Endothelial cell of umbilical vein (primary cell): Measurements from ENCODE around the gene CNTF. TPM values are rescaled to one million over a fixed set of nuclear protein-coding genes. Genes with fewer than 3 reads are reported as not detected.

Experiments
- BruUV-seq: library from RNA; stranded (reverse); fragments of 400-500 nt; replicated peaks from 2 replicates; lab custom pipeline; 2021; lab: Mats Ljungman, UMichigan
- CTCF ChIA-PET: fragments of 300-600, 350-600 bp; sonication (Branson Sonifier 250); formaldehyde crosslinking; loops from one replicate; lab custom pipeline; 2021; ENCODE audit warnings: antibody characterized with exemption, inconsistent platforms; lab: Charles Lee
- POLR2A ChIA-PET: fragments of 300-600, 350-600 bp; sonication (Branson Sonifier 250); formaldehyde crosslinking; loops from one replicate; lab custom pipeline; 2021; ENCODE audit warnings: antibody characterized with exemption, inconsistent platforms; lab: Charles Lee
- DNase-seq: peaks from one replicate; pipeline ENCODE4 v3.0.0-alpha.2; 2011; ENCODE audit warnings: low read depth, low spot score
- FAIRE-seq: peaks from 2 replicates; lab custom pipeline; 2011; peaks lifted over from hg19 to GRCh38; lab: Jason Lieb, UNC
- H2AFZ ChIP-seq: 2 replicates; pipeline ENCODE4 v1.6.0; 2012; ENCODE audit warnings: low read depth, low read length, control low read depth, inconsistent platforms
- H3K27ac ChIP-seq: 2 replicates; pipeline ENCODE4 v1.5.1; 2011; ENCODE audit warnings: low read depth, mild to moderate bottlenecking, control low read depth, low read length, moderate library complexity; ENCODE audit not compliant: insufficient read depth
- H3K27me3 ChIP-seq, 2 experiments: 2 replicates each; pipeline versions ENCODE4 v1.6.0 to v1.6.1; 2011; ENCODE audit warnings: low read length in 2 of 2, mixed read lengths in 1 of 2; ENCODE audit not compliant: control insufficient read depth in 2 of 2, insufficient read depth in 2 of 2
- H3K36me3 ChIP-seq, 2 experiments: 2 replicates in 1 of 2; 3 replicates in 1 of 2; pipeline ENCODE4 v1.5.1; 2011; ENCODE audit warnings: low read length in 2 of 2, mild to moderate bottlenecking in 1 of 2, moderate library complexity in 1 of 2; ENCODE audit not compliant: control insufficient read depth in 2 of 2, insufficient read depth in 2 of 2; ENCODE audit errors: extremely low read depth in 1 of 2
- H3K4me1 ChIP-seq: 3 replicates; pipeline ENCODE4 v1.5.1; 2011; ENCODE audit warnings: mild to moderate bottlenecking, low read length; ENCODE audit not compliant: control insufficient read depth, insufficient read depth; ENCODE audit errors: extremely low read depth
- H3K4me2 ChIP-seq: 2 replicates; pipeline ENCODE4 v1.6.1; 2011; ENCODE audit warnings: low read length, control low read depth, mixed read lengths; ENCODE audit not compliant: insufficient read depth
- H3K4me3 ChIP-seq, 3 experiments: fragments of 200-600 bp in 1 of 3; sonication (generic), shearing (Covaris generic) in 1 of 3; replicated peaks in 1 of 3; 2 replicates each; pipeline ENCODE4 v1.5.1; 2011 to 2016; ENCODE audit warnings: control low read depth in 3 of 3, low read length in 3 of 3, mild to moderate bottlenecking in 2 of 3, inconsistent platforms in 1 of 3, low read depth in 1 of 3, moderate library complexity in 1 of 3; ENCODE audit not compliant: insufficient read depth in 1 of 3
- H3K79me2 ChIP-seq: 2 replicates; pipeline ENCODE4 v1.6.0; 2012; ENCODE audit warnings: low read length, inconsistent platforms; ENCODE audit not compliant: control insufficient read depth, insufficient read depth
- H3K9ac ChIP-seq: replicated peaks from 2 replicates; pipeline ENCODE3; 2011; ENCODE audit warnings: low read length, control low read depth; ENCODE audit not compliant: insufficient read depth; ENCODE audit errors: extremely low read depth
- H3K9me1 ChIP-seq: replicated peaks from 3 replicates; pipeline ENCODE4 v1.6.0; 2011; ENCODE audit warnings: mild to moderate bottlenecking, low read length; ENCODE audit not compliant: control insufficient read depth, insufficient read depth; ENCODE audit errors: extremely low read depth
- H3K9me3 ChIP-seq: replicated peaks from 2 replicates; pipeline ENCODE4 v1.5.1; 2012; ENCODE audit warnings: low read length, inconsistent platforms; ENCODE audit not compliant: control insufficient read depth, insufficient read depth
- H4K20me1 ChIP-seq: replicated peaks from 2 replicates; pipeline ENCODE3; 2011; ENCODE audit warnings: mild to moderate bottlenecking, low read length; ENCODE audit not compliant: control insufficient read depth, insufficient read depth; ENCODE audit errors: extremely low read depth
- CTCF ChIP-seq, 2 donors: IDR thresholded peaks; 1 replicate in 1 of 2; 2 replicates in 1 of 2; pipeline ENCODE4 v1.5.1; 2011; ENCODE audit warnings: low read length in 2 of 2, mild to moderate bottlenecking in 2 of 2, moderate library complexity in 2 of 2, control low read depth in 1 of 2, inconsistent platforms in 1 of 2, low read depth in 1 of 2; ENCODE audit not compliant: insufficient read depth in 1 of 2; ENCODE audit errors: extremely low read depth in 1 of 2
- EZH2 ChIP-seq: IDR thresholded peaks from 2 replicates; pipeline ENCODE4 v1.6.1; 2012; ENCODE audit warnings: borderline replicate concordance, low read depth, mild to moderate bottlenecking, moderate library complexity, low read length, inconsistent platforms; ENCODE audit not compliant: severe bottlenecking
- FOS ChIP-seq: IDR thresholded peaks from 2 replicates; pipeline ENCODE4 v1.6.1; 2011; ENCODE audit warnings: mild to moderate bottlenecking, low read length, moderate library complexity, borderline replicate concordance; ENCODE audit not compliant: insufficient read depth
- GATA2 ChIP-seq: IDR thresholded peaks from 2 replicates; pipeline ENCODE4 v1.7.0; 2011; ENCODE audit warnings: low read depth, mild to moderate bottlenecking, moderate library complexity, mixed read lengths, low read length; ENCODE audit not compliant: insufficient read length, insufficient read depth
- JUN ChIP-seq: IDR thresholded peaks from 2 replicates; pipeline ENCODE4 v1.6.1; 2011; ENCODE audit warnings: borderline replicate concordance, low read depth; ENCODE audit not compliant: insufficient read length, insufficient read depth
- MAX ChIP-seq: IDR thresholded peaks from 2 replicates; pipeline ENCODE4 v1.6.1; 2011; ENCODE audit not compliant: insufficient read depth, insufficient read length
- MYC ChIP-seq: IDR thresholded peaks from one replicate; pipeline ENCODE4 v1.6.1; 2011; ENCODE audit warnings: mild to moderate bottlenecking, low read depth, low read length
- POLR2A ChIP-seq: IDR thresholded peaks from 2 replicates; pipeline ENCODE4 v1.6.1; 2012; ENCODE audit warnings: low read depth, mild to moderate bottlenecking, control low read depth, low read length
- POLR2AphosphoS5 ChIP-seq: IDR thresholded peaks from 2 replicates; pipeline ENCODE4 v1.6.1; 2012; ENCODE audit warnings: low read depth, mild to moderate bottlenecking, control low read depth, low read length, moderate library complexity; ENCODE audit not compliant: insufficient read depth
- dilution Hi-C: fragments of 300-500 bp; cut with MboI; formaldehyde crosslinking; loops from one replicate; pipeline ENCODE4 v1.15.0; 2019; ENCODE audit warnings: low sequenced_read_pairs; ENCODE audit not compliant: extremely low pct_ligation_motif_present
- intact Hi-C: fragments of 100-400 bp; cut with micrococcal nuclease; formaldehyde crosslinking; loops from one replicate; pipeline ENCODE4 v1.10.0; 2022
- polyA plus RNA-seq, 4 experiments: library from polyadenylated mRNA; depleted of rRNA in 3 of 4; stranded (reverse) in 3 of 4; unstranded in 1 of 4; fragments of >200 nt; gene quantifications; 2 replicates each; pipeline versions ENCODE4 v1.2.1 to v1.2.3, GENCODE V29; 2011 to 2012; ENCODE audit warnings: missing spikeins in 1 of 4
- total RNA-seq: library from RNA; stranded (reverse); gene quantifications from 2 replicates; pipeline ENCODE4 v1.2.3, GENCODE V29; 2021

CNTF gene
- total and polyA plus RNA-seq, 2 donors (not counting 3 experiments of a cell fraction or from before 2014, with no cell fraction given), result 0.84 to 3.3 TPM

GRCh38 chr11:58654079-58654907, 31.8 kb downstream of the CNTF start:
- POLR2A ChIA-PET, result interaction anchor here (0.6 kb wide), 1 partner anchor 857 kb away, joined by 6 read pairs; no protein-coding TSS in a partner anchor
- no peaks in the 10 kb centered on the region for H3K79me2 ChIP-seq

More at GRCh38 chr11:58654079-58654907, 31.8 kb downstream of the CNTF start:
- Histone ChIP-seq H3K9me1 (no peaks in the 10 kb centered on the region), H3K27me3 (peaks cover 5 to 24% of the 10 kb centered on the region in 2 experiments), H2AFZ (no peak overlapping the region), H4K20me1 (no peaks in the 10 kb centered on the region), H3K36me3 (no peaks in the 10 kb centered on the region), H3K9ac (no peak overlapping the region), H3K9me3 (no peaks in the 10 kb centered on the region), H3K4me3 (no peak overlapping the region), H3K27ac (no peak overlapping the region), H3K4me1 (no peaks in the 10 kb centered on the region), H3K4me2 (no peak overlapping the region)
- CTCF ChIA-PET, result interaction anchor here (1.2 to 1.8 kb wide), 5 partner anchors 14 to 504 kb away, joined by 3 to 6 read pairs (median 3); no protein-coding TSS in a partner anchor
- BruUV-seq, result no TSS peak
- dilution Hi-C loops (no loop called here), intact Hi-C loops (loop anchor here (1.0 to 2.0 kb wide), 6 partner anchors 21 to 504 kb away; no protein-coding TSS in a partner anchor)
- DNase-seq, result peak; percentile 75
- FAIRE-seq, result peak; percentile 86
- TF ChIP-seq MYC (no peak), CTCF (IDR thresholded peaks at IDR 0.05; ENCODE audit: extremely low read depth in 1 of 2, insufficient read depth in 1 of 2, low read depth in 1 of 2, low read length in 2 of 2) (peak; percentile 91 to 94), EZH2 (no peak), JUN (no peak), POLR2A (no peak), MAX (peak; percentile 39), POLR2AphosphoS5 (no peak), FOS (no peak), GATA2 (no peak)
